HuH-7 (cell line): ENCODE data around the gene ITPKC.
A peak's percentile ranks its signal among the peaks of the same experiment; 100 is the strongest.

Experiments
- DNase-seq: peaks from one replicate; pipeline ENCODE4 v3.0.0; 2011; ENCODE audit warnings: low spot score

ITPKC gene

GRCh38 chr19:40740747-40741146 is 23.8 kb downstream of the ITPKC start:
- DNase-seq = no peak

GRCh38 chr19:40741527-40742390 is 24.8 kb downstream of the ITPKC start:
- DNase-seq = no peak

- no peak for DNase-seq
Observed at GRCh38 chr19:40742477-40742876, 25.6 kb downstream of the ITPKC start.

- DNase-seq = no peak
Observed at GRCh38 chr19:40742886-40743285, 26.0 kb downstream of the ITPKC start.

GRCh38 chr19:40743926-40744325 is 27.0 kb downstream of the ITPKC start:
- no peak for DNase-seq

GRCh38 chr19:40744554-40745401 is 27.9 kb downstream of the ITPKC start:
- peak; percentile 70 for DNase-seq

- no peak for DNase-seq
Observed at GRCh38 chr19:40745402-40745780, 28.5 kb downstream of the ITPKC start.

- DNase-seq = no peak
Observed at GRCh38 chr19:40747536-40747935, 30.6 kb downstream of the ITPKC start.

- peak; percentile 98 for DNase-seq
Observed at GRCh38 chr19:40750058-40750873, 33.4 kb downstream of the ITPKC start, which contains the start of gene ACTMAP. Gene ACTMAP (minus strand): TSS chr19:40750477. CDS start chr19:40749803, 674 bp downstream.

GRCh38 chr19:40750874-40751537 is 34.1 kb downstream of the ITPKC start, which contains the start of gene SNRPA:
Gene SNRPA (plus strand): TSS chr19:40751203. CDS start chr19:40751409, 206 bp downstream.
- peak; percentile 93 for DNase-seq

GRCh38 chr19:40752257-40752781 is 35.4 kb downstream of the ITPKC start:
- no peak for DNase-seq

GRCh38 chr19:40754611-40755247 is 37.8 kb downstream of the ITPKC start:
- DNase-seq = peak; percentile 42

GRCh38 chr19:40755248-40755624 is 38.3 kb downstream of the ITPKC start:
- DNase-seq = no peak

GRCh38 chr19:40755791-40756190 is 38.9 kb downstream of the ITPKC start:
- DNase-seq = no peak

- no peak for DNase-seq
Observed at GRCh38 chr19:40756502-40757110, 39.7 kb downstream of the ITPKC start.

- no peak for DNase-seq
Observed at GRCh38 chr19:40758491-40758890, 41.6 kb downstream of the ITPKC start.

GRCh38 chr19:40759352-40759751 is 42.4 kb downstream of the ITPKC start:
- no peak for DNase-seq

- DNase-seq = no peak
Observed at GRCh38 chr19:40762754-40763470, 46.0 kb downstream of the ITPKC start.

- no peak for DNase-seq
Observed at GRCh38 chr19:40763526-40763925, 46.6 kb downstream of the ITPKC start.

GRCh38 chr19:40763963-40764362 is 47.1 kb downstream of the ITPKC start:
- no peak for DNase-seq
